ENCODE data around the gene SCD5.

Gene SCD5

GRCh38 chr4:82648356-82648755, 150.2 kb downstream of the SCD5 start:
- Histone ChIP-seq H3K4me1 (ENCODE audit: low read depth, poor library complexity, severe bottlenecking) (no peaks in the 10 kb centered on the region), H4K20me1 (ENCODE audit: insufficient read depth) (no peaks in the 10 kb centered on the region), H3K27ac (no peak overlapping the region), H3K4me3 (IDR thresholded peaks at IDR 0.05; ENCODE audit: insufficient read depth, low read depth, low read length) (no peak overlapping the region), H2AFZ (ENCODE audit: low read depth) (no peak overlapping the region), H3K27me3 (ENCODE audit: insufficient read depth, low read depth) (no peaks in the 10 kb centered on the region), H3K4me2 (no peak overlapping the region), H3K79me2 (ENCODE audit: insufficient read depth, low read depth) (no peaks in the 10 kb centered on the region), H3K9ac (no peak overlapping the region), H3K36me3 (ENCODE audit: insufficient read depth) (no peaks in the 10 kb centered on the region)
- no peak for TF ChIP-seq CTCF (conservative IDR thresholded peaks at IDR 0.05; ENCODE audit: low read depth, low read length)

GRCh38 chr4:82645936-82646565, 152.5 kb downstream of the SCD5 start:
- no peaks in the 10 kb centered on the region for H3K36me3 ChIP-seq (ENCODE audit: insufficient read depth)
- H2AFZ ChIP-seq (ENCODE audit: low read depth): no peak overlapping the region
- H3K4me2 ChIP-seq: no peak overlapping the region
- H3K27ac ChIP-seq: no peak overlapping the region
- H3K4me3 ChIP-seq (IDR thresholded peaks at IDR 0.05; ENCODE audit: insufficient read depth, low read depth, low read length): no peak overlapping the region
- H3K9ac ChIP-seq: no peak overlapping the region
- H3K27me3 ChIP-seq (ENCODE audit: insufficient read depth, low read depth): no peaks in the 10 kb centered on the region
- TF ChIP-seq CTCF (conservative IDR thresholded peaks at IDR 0.05; ENCODE audit: low read depth, low read length): no peak
- no peaks in the 10 kb centered on the region for H3K79me2 ChIP-seq (ENCODE audit: insufficient read depth, low read depth)
- H3K4me1 ChIP-seq (ENCODE audit: low read depth, poor library complexity, severe bottlenecking): no peaks in the 10 kb centered on the region
- H4K20me1 ChIP-seq (ENCODE audit: insufficient read depth): no peaks in the 10 kb centered on the region

DNA sequence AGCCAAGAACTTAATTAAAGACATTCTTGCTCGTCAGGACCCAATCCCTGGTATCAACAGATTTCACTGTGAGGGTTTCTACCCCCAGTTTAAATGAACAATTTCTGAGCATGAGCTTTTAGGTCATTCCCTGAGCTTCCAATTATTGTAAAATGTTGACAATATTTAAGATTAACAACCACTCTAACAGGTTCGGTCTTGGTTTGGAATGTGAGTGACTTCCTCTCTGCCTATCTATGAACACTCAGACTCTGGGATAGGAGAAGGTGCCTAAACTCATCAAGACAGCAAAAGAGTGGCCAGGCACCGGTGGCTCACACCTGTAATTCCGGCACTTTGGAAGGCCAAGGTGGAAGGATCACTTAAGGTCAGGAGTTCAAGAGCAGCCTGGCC, 153.9 kb downstream of the SCD5 start:
- H4K20me1 ChIP-seq (ENCODE audit: insufficient read depth): no peaks in the 10 kb centered on the region
- H3K4me2 ChIP-seq: no peak overlapping the region
- H3K27ac ChIP-seq: no peak overlapping the region
- TF ChIP-seq CTCF (conservative IDR thresholded peaks at IDR 0.05; ENCODE audit: low read depth, low read length): no peak
- H3K79me2 ChIP-seq (ENCODE audit: insufficient read depth, low read depth): no peaks in the 10 kb centered on the region
- H3K4me1 ChIP-seq (ENCODE audit: low read depth, poor library complexity, severe bottlenecking): no peaks in the 10 kb centered on the region
- no peaks in the 10 kb centered on the region for H3K27me3 ChIP-seq (ENCODE audit: insufficient read depth, low read depth)
- no peak overlapping the region for H3K9ac ChIP-seq
- H3K36me3 ChIP-seq (ENCODE audit: insufficient read depth): no peaks in the 10 kb centered on the region
- no peak overlapping the region for H2AFZ ChIP-seq (ENCODE audit: low read depth)
- no peak overlapping the region for H3K4me3 ChIP-seq (IDR thresholded peaks at IDR 0.05; ENCODE audit: insufficient read depth, low read depth, low read length)

- H3K4me2 ChIP-seq: no peak overlapping the region
- H3K4me3 ChIP-seq (IDR thresholded peaks at IDR 0.05; ENCODE audit: insufficient read depth, low read depth, low read length): no peak overlapping the region
- no peak overlapping the region for H2AFZ ChIP-seq (ENCODE audit: low read depth)
- no peak overlapping the region for H3K27ac ChIP-seq
- no peaks in the 10 kb centered on the region for H3K27me3 ChIP-seq (ENCODE audit: insufficient read depth, low read depth)
- no peak for TF ChIP-seq CTCF (conservative IDR thresholded peaks at IDR 0.05; ENCODE audit: low read depth, low read length)
- no peaks in the 10 kb centered on the region for H3K36me3 ChIP-seq (ENCODE audit: insufficient read depth)
- H3K79me2 ChIP-seq (ENCODE audit: insufficient read depth, low read depth): no peaks in the 10 kb centered on the region
- no peaks in the 10 kb centered on the region for H4K20me1 ChIP-seq (ENCODE audit: insufficient read depth)
- no peak overlapping the region for H3K9ac ChIP-seq
- no peaks in the 10 kb centered on the region for H3K4me1 ChIP-seq (ENCODE audit: low read depth, poor library complexity, severe bottlenecking)
Measured at GRCh38 chr4:82643994-82644733, 154.4 kb downstream of the SCD5 start.
